HG03432 (cell line): ENCODE data around the gene PSMB7.

Experiments
- ATAC-seq: cut with Tn5 transposase; IDR thresholded peaks from one replicate; pipeline ENCODE4 v1.9.1; 2021; ENCODE audit warnings: mild to moderate bottlenecking, moderate library complexity; ENCODE audit not compliant: unreplicated experiment

The PSMB7 gene

GRCh38 chr9:124415102-124415851, at the start of gene PSMB7:
Gene PSMB7, minus strand, starts transcription at chr9:124415442. Its CDS starts 17 bp downstream, at chr9:124415425.
- ATAC-seq: peak; percentile 96

- ATAC-seq: no peak
Observed at GRCh38 chr9:124462739-124463138, 47.5 kb upstream of the PSMB7 start.

GRCh38 chr9:124458441-124458840, 43.2 kb upstream of the PSMB7 start:
- ATAC-seq: no peak

- no peak for ATAC-seq
Observed at GRCh38 chr9:124457887-124458431, 42.7 kb upstream of the PSMB7 start.

GRCh38 chr9:124457079-124457886, 42.0 kb upstream of the PSMB7 start:
- ATAC-seq: no peak

GRCh38 chr9:124456341-124457078, 41.3 kb upstream of the PSMB7 start:
- ATAC-seq: no peak

DNA sequence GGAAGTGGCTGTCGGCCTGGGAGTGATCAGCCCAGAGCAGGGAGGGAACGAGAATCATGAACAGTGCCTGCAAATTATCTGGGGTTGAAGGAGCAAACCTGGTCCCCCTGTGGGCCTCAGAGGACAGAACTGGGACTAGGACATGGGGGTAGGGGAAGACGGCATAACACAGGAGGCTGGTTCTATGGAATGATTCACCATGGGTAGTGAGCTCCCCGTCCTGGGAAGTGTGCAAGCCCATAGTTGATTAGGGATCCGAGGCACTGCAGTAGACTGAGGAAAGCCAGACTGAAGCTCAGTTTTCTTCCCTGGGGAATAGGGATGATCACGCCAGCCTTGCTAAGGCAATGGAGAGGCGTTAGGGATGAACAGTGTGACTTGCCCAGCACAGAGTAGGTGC, 40.6 kb upstream of the PSMB7 start:
- ATAC-seq: no peak

DNA sequence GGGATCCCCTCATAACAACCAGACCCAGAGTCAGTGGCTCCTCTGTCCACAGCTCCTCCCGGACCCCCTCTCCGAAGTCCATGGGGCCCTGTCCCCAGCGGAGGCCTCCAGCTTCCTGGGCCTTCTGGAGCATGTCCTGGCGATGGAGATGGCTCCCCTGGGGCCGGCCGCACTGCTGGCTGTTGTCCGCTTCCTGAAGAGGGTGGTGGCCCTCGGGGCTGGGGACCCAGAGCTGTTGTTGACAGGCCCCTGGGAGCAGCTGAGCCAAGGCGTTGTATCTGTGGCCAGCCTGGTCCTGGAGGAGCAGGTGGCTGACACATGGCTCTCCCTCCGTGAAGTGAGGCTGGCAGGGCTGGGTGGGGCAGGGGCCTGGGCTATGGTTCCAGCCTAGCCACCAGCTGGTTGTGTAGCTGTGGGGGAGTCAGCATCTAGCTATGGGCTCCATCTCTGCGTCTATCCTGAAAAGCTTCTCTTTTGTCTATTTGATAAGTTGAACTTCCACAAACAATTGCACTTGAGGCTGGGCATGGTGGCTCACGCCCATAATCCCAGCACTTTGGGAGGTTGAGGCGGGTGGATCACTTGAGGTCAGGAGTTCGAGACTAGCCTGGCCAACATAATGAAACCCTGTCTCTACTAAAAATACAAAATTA, 39.7 kb upstream of the PSMB7 start:
- ATAC-seq: no peak

DNA sequence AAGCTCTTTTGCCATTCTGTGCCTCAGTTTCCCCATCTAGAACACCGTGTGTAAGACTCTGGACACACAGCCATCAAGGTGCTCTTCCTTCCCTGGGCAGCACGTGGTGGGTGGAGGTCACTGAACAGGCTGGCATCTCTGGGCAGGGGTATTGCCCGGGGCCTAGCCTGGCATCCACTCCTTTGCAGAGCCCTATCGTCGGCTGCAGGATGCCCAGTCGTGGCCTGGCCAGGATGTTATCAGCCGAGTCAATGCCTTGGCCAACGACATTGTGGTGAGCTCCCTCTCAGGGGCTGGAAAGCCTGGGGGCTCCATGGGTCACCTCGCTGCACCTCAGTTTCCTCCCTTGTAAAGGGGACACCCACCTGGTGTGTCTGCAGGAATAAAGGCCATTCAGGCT, 39.1 kb upstream of the PSMB7 start:
- no peak for ATAC-seq

DNA sequence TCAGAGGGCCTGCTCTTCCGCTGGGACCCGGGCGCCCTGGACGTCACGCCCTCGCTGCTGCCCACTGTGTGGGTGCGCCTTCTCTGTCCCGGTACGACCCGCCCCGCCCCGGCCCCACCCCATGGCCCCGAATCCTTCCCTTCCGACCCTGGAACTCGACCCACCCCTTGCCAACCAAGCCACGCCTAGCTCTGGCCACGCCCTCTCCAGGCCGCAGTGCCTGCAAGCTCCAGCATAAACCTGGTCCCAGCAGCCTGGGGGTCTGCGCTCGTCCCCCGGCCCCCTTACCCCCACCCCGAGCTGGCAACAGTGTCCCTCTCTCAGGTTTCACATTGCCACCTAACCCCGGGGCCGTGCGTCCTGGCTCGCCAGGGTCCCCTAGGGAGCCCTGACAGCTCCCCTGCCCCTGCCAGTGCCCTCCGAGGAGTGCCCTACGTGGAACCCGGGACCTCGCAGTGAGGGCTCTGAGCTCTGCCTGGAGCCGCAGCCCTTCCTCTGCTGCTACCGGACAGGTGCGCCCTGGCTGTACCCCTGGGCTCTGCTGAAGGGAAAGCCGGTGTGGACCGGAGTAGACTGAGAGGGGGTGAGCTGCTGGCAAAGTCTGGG, 38.4 kb upstream of the PSMB7 start:
- no peak for ATAC-seq

GRCh38 chr9:124452841-124453585, 37.8 kb upstream of the PSMB7 start:
- no peak for ATAC-seq

- ATAC-seq: no peak
Observed at GRCh38 chr9:124452326-124452725, 37.1 kb upstream of the PSMB7 start.

GRCh38 chr9:124450931-124451661, 35.9 kb upstream of the PSMB7 start:
- ATAC-seq: no peak

DNA sequence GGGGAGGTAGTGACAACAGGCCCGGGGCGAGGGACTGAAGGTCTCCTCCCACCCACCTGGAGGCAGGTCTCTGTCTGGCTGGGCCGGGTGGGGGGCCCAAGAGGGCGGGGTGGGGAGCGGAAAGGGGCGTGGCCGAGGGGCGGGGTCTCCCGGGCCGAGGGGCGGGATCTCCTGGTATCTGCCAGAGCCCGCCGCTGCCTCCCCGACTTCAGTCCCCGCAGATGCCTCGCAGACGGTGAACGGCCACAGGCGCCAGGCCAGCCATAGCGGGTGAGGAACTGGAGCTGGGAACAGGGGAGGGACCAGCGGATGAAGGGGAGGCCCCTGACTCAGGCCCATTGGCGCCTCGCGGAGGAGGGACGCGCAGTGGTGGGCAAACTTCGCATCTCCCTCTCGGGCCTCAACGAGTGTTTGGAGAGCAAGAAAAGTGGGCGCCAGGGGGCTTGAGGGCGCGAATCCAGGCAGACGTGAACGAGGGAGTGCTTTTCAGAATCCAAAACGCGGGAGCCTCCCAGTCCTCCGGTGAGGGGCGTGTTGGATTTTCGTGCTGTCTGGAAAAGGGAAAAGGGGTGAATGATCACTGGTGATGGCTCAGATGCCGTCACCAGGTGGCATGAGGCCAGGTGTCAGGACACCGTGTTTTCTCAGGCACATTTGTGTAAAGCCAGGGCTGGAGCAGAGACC, 35.1 kb upstream of the PSMB7 start, which contains the start of gene ADGRD2:
TSS of gene ADGRD2 (plus strand) at position 211 of the 684 bp plus-strand sequence. CDS start 1,216 bp downstream, outside the sequence.
- no peak for ATAC-seq

DNA sequence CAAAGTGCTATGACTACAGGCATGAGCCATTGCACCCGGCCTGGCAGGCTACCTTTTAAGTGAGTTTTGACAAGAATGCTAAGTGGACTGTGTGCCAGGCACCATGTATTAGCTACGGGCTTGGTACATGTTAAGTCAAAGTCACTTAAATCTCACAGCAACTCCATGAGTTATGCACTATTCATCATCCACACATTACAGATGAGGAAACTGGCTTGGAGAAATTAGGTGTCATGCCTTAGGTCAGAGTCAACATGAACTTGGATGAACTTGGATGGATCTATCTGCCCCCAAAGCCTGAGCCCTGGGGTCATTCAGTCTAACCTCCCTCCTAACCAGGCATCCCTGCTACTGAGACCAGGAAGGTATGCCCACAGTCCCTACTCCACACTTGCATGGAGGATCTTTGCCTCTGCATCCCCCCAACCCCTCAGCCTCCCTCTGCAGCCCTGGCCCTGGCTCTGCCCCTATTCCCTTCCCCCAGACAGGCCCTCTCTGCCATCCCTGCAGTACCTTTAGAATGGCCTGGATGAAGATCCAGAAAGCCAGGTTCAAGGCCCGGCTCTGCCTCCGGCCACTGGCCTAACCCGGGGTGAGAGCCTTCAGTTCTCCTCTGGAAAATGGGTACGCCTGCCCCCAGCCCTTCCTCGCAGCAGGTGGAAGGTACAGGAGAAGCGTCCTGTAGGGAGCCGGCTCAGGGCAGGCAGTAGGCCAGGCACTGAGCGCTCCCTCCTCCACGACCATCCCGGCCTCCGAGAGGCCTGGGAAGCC, 34.3 kb upstream of the PSMB7 start:
- no peak for ATAC-seq

GRCh38 chr9:124448019-124448418, 32.8 kb upstream of the PSMB7 start:
- ATAC-seq: no peak

- no peak for ATAC-seq
Observed at GRCh38 chr9:124447297-124447661, 32.0 kb upstream of the PSMB7 start.

- ATAC-seq: no peak
Observed at GRCh38 chr9:124444166-124444565, 28.9 kb upstream of the PSMB7 start.
